ENCODE data around the gene NUDC.

Gene NUDC

DNA sequence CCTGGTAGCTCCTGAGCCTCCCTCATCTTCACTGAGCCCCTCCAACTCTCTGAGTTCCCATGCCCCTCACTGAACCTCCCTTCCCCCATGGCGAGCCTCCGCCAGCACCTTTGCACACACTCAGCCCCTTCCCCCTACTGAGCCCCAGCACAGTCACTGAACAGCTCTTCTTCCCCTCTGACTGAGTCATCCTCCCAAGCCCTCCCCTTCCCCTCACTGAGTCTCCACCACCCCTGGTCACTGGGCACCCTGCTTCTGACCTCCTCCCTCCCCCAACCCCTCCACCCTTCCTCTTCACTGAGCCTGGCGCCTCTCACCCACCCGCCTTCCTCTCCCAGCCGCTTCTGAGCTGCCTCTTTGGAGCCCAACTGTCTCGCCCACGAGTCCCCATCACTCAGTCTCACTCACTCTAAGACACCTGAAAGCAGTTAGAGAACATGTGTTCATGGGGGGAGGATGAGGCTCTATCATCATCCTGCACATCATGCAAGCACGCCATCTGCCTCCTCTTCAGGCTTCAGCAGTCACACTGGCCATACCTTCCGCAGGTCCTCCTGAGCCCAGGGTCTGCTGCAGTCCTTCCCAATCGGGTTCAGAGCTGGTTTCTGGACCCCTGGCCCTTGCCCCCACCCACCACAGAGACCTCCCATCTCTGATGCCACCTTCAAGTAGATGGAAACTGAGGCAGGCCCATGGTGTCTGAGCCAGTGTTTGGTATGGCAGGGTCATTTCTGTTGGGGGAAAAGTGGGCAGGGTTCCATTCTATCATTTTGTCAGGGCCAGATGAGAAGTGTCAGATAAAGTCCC is 70.0 kb downstream of the NUDC start:
- no peak for DNase-seq (ENCODE audit: low spot score)

DNA sequence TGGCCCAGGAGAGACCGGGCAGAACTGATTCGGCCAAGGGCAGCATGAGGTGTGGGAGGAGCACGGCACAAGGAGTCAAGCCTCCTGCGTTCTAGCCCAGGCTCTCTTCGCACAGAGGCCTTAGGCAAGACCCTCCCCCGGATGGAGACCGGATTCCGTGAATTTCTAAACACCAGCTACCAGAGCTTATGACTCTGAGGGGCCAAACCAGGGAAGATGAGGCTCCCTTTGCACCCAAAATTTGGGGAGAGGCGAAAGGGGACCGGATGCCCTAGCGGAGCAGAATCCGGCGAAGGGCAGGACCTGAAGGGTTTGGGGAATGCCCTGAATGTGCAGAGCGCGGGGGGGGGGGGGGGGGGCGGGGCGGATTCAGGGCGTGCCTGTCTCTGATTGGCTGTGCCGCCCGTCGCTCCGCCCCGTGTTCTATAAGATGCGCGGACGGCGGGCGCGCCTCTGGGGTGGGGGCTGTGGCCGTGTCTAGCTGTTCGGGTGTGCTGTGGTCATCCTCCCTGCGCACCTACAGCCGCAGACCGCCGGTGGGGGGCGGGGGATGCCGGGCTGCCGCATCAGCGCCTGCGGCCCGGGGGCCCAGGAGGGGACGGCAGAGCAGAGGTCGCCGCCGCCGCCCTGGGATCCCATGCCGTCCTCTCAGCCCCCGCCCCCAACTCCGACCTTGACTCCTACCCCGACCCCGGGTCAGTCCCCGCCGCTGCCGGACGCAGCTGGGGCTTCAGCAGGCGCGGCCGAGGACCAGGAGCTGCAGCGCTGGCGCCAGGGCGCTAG is 71.9 kb downstream of the NUDC start, which contains the start of gene TRNP1:
Gene TRNP1, plus strand, starts transcription at position 456 of the 783 bp plus-strand sequence. Its CDS starts 95 bp downstream, at position 551.
- DNase-seq (ENCODE audit: low spot score), result peak; percentile 93

DNA sequence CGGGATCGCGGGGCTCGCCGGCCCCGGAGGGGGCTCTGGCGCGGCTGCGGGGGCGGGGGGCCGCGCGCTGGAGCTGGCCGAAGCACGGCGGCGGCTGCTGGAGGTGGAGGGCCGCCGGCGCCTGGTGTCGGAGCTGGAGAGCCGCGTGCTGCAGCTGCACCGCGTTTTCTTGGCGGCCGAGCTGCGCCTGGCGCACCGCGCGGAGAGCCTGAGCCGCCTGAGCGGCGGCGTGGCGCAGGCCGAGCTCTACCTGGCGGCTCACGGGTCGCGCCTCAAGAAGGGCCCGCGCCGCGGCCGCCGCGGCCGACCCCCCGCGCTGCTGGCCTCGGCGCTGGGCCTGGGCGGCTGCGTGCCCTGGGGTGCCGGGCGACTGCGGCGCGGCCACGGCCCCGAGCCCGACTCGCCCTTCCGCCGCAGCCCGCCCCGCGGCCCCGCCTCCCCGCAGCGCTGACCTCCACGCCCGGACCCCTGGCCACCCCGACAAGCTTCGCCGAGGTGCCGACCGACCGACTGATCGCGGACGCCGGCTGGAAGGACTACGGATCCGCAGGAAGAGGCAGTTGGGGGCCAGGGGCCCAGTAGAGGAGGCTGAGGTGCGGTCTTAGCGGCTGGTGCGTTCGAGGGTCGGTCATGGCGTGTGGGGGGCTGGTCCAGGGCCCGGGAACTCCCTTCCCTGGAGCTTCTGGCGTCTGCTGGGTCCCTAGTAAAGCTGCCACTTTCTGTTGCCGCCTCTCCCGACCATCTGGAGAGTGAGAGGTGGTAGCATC is 72.7 kb downstream of the NUDC start:
- DNase-seq (ENCODE audit: low spot score), result peak; percentile 77

DNA sequence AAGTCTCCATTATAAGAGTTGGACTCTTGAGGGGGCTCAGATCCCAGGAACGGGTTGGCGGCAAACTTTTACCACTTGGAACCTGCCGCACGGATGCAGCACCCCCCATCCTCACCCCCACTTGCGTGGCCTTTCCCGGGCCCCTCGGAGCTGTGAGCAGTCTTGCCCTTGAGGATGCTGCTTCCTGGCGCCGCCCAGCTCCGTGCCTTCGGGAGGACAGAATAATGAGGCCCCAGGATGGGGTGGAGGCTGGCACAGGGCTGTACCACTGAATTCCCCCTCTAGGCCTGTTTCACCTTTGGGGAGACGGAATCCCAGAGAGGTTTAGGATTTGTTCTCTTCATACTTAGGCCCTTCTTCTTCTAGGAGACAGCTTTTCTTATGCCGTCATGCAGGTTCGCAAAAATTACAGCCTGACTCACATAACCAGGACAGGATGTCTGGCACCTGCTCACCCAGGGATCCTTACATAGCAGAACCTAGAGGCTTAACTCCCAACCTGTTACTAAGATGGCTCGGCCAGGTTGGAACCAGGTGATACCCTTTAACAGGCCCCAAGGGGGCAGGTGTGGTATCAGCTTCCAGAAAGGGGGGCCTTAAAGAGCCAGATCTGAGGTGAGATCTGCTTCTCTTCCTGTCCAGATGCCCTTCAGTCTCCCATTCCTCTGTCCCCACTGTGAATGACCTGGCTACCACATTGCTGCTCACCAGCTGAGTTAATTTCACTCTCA is 73.4 kb downstream of the NUDC start:
- no peak for DNase-seq (ENCODE audit: low spot score)

DNA sequence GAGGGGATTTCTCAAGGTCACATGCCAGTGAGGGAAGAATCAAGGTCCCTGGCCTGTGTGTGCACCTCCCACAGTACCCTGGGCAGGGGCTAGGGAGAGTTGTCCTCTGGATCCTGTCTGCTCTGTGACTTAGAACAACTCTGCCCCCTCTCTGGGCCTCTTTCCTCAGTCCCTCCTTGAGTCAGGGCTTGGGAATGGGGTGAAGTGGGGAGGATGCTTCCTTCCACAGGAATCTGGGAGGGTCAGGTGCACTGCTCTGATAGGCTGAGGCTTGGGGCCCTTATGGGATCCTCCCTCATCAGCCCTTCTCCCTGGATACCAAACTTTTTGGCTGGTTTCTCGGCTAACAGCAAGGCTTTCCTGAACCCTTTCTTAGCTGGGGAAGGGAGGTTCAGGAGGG is 74.5 kb downstream of the NUDC start:
- no peak for DNase-seq (ENCODE audit: low spot score)

Data from D341Med (cell line).